GM21390 (cell line): Measurements from ENCODE around the gene EGF.
"Not testable (repeated sequence)": the region's sequence is repeated elsewhere in the genome, so short reads cannot be mapped to it uniquely, and the experiment has no call there.

Experiments
- ATAC-seq: cut with Tn5 transposase; IDR thresholded peaks from one replicate; pipeline ENCODE4 v1.9.1; 2021; ENCODE audit not compliant: unreplicated experiment

The EGF gene

GRCh38 chr4:109913596-109914241, 1.0 kb downstream of the EGF start:
- ATAC-seq: no peak

GRCh38 chr4:109914322-109914721, 1.6 kb downstream of the EGF start:
- no peak for ATAC-seq

GRCh38 chr4:109915385-109916026, 2.8 kb downstream of the EGF start:
- no peak for ATAC-seq

- no peak for ATAC-seq
Measured at GRCh38 chr4:109916027-109916409, 3.3 kb downstream of the EGF start.

- no peak for ATAC-seq
Measured at GRCh38 chr4:109921384-109921808, 8.7 kb downstream of the EGF start.

- no peak for ATAC-seq
Measured at GRCh38 chr4:109925396-109925795, 12.7 kb downstream of the EGF start.

- ATAC-seq: no peak
Measured at GRCh38 chr4:109928327-109929045, 15.8 kb downstream of the EGF start.

- no peak for ATAC-seq
Measured at GRCh38 chr4:109930464-109930863, 17.8 kb downstream of the EGF start.

- ATAC-seq: no peak
Measured at GRCh38 chr4:109930872-109931271, 18.2 kb downstream of the EGF start.

- ATAC-seq: no peak
Measured at GRCh38 chr4:109931318-109931717, 18.6 kb downstream of the EGF start.

- ATAC-seq: not testable (repeated sequence)
Measured at GRCh38 chr4:109937352-109937751, 24.7 kb downstream of the EGF start.

- ATAC-seq: no peak
Measured at GRCh38 chr4:109939190-109939589, 26.5 kb downstream of the EGF start.

- no peak for ATAC-seq
Measured at GRCh38 chr4:109942292-109942926, 29.7 kb downstream of the EGF start.

- ATAC-seq: no peak
Measured at GRCh38 chr4:109943745-109944144, 31.1 kb downstream of the EGF start.

- ATAC-seq: no peak
Measured at GRCh38 chr4:109944591-109944990, 31.9 kb downstream of the EGF start.

- ATAC-seq: no peak
Measured at GRCh38 chr4:109945056-109945455, 32.4 kb downstream of the EGF start.

GRCh38 chr4:109946120-109946519, 33.4 kb downstream of the EGF start:
- no peak for ATAC-seq

- no peak for ATAC-seq
Measured at GRCh38 chr4:109947457-109947856, 34.8 kb downstream of the EGF start.

GRCh38 chr4:109947918-109948317, 35.2 kb downstream of the EGF start:
- no peak for ATAC-seq

- not testable (repeated sequence) for ATAC-seq
Measured at GRCh38 chr4:109949099-109949718, 36.5 kb downstream of the EGF start.

GRCh38 chr4:109952612-109953011, 39.9 kb downstream of the EGF start:
- ATAC-seq: no peak
